ENCODE results near the gene VAC14.
"Not testable (repeated sequence)": the region's sequence is repeated elsewhere in the genome, so short reads cannot be mapped to it uniquely, and the experiment has no call there.

Gene VAC14

DNA sequence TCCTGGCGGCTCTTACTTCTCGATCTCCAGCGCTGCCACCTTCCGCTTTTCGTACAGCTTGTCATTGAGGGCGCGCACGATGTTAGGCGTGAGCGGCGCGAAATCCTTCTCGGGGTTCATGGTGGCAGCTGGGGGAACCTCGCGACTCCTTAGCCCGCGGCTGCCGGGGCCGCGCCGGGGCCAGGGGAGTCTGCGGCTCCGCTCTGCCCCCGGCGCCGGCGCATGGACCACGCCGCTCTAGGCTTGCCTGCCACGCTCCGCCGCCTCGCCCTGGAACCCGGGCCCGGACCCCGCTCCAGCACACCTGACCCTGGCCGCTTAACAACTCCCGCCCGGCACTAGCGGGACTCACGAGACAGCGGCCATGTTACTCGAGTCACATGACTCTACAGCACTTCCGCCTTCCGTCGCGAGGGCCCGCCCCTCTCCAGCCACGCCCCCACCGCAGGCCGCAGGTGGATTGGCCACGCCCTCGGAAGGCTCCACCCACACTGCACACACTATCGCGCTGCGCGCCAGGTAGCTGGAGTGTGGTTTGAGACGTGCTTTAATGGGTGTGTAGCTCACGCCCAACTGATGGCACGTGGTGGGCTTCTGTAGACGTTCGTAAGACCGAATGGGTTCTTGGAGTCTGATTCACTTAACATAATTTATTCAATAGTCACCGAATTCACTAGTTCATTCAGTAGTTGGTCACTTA lies at the start of gene VAC14:
VAC14 (minus strand) TSS at position 378 of the 700 bp plus-strand sequence; CDS start at position 120, 258 bp downstream.
- DNase-seq = peak; percentile 68

DNA sequence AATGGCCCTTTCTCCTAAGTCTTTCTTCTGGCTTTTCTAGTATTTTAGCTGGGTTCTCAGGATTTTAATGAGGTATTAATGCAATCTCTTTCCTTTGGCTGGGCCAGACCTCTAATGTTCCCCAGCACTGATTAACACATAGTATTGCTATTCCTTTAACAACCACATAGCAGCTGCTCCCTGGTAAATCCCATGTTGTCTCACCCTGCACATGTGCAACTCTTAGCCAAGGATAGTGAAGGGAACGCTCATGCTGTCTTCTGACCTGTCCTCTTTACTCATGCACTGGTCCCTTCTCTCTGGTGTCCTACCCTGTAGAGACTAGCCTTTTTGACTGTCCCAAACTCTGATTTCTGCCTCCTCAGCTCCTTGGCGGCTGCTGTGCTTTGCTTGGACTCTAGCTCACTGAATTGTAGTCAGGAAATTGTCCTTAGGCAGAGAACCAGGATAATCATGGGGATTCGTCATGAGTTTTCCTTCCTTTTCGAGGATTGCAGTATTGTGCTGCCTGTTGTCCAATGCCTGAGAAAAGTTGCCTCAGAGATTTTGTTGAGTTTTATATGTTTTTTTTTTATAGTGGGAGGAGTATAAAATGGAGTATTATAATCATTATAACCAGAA lies 22.6 kb upstream of the VAC14 start:
- DNase-seq = not testable (repeated sequence)

DNA sequence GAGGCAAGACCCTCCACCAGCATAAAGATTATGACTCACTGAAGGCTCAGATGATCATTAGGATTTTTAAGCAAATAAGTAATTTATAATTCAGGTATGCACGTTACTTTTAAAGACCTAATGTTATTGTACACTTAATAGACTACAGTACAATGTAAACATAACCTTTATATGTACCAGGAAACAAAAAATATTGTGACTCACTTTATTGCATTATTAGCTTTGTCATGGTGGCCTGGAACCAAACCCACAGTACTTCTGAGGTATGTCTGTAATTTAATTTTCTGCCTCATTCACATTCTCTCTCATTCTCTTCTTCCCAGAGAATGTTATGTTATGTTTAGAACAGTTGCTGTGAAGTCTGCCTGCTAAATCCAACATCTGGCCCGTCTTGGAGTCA lies 21.8 kb upstream of the VAC14 start:
- not testable (repeated sequence) for DNase-seq

DNA sequence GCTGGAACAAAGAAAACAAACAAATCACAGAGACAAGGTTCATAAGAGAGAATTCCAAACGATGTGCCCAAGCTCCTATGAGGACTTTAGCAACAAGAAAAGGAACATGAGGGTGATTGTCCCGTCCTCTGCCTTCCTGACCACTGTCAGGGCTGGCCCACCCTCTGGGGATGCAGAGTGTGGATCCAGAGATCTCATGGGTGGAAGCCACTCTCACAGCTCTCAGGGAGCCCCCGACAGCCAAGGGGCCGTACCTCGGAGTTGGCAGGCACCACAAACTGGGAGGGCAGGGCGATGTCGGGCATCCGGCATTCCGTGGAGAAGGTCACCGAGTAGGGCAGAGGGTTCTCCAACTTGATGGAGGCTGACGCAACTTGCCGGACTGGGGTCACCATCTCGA lies 17.1 kb upstream of the VAC14 start:
- DNase-seq = not testable (repeated sequence)

GRCh38 chr16:70809392-70810060 lies 8.6 kb upstream of the VAC14 start:
- no peak for DNase-seq

GRCh38 chr16:70808371-70808770 lies 7.4 kb upstream of the VAC14 start:
- DNase-seq = no peak

- DNase-seq = no peak
These were observed 4.8 kb upstream of the VAC14 start for GRCh38 chr16:70805787-70806186.

GRCh38 chr16:70805380-70805779 lies 4.4 kb upstream of the VAC14 start:
- DNase-seq = no peak

GRCh38 chr16:70804734-70805169 lies 3.8 kb upstream of the VAC14 start:
- DNase-seq = no peak

DNA sequence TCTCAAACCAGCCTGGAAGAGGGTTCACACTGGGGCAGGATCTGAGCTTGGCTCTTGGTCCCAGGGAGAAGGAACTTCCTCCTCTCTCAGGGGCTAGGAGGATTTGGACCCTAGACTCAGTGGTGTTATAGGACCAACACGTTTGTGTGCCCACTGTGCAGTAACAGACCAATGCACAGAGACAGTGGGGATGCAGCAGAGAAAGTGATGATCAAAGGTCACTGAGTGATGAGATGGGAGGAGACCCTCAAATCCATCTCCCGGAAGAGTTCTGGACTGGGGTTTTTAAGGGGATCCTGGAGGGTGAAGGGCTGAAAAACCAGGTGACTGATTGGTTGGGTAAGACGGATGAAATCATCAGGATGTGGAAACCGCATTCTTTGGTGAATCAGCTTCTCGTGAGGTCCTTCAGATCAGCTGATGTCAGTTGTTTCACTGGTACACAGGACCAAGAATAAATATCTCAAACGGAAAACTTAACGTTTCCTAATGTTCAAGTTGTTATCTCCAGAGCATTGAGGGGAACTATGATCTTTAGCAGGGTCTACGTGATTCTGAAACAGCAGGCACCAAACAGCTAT lies 3.3 kb upstream of the VAC14 start:
- DNase-seq = peak; percentile 6

DNA sequence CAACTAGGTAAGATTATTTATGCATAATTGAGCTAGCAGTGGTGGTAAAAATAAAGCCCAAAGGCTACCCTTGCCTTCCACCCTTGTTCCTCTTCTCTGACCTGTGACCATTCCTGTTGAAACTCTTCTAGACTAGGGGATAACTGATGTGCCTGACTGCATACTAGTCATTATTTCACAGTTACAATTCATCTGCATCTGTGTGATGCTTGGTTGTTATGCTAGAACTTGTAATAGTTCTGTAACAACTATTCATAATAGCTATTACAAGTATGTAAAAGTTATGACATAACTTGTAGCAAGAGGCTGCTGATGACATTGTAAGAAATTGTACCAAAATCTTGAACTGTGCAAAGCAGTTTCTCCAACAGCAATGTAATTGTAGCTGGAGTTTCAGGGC lies 2.4 kb upstream of the VAC14 start:
- DNase-seq = no peak

- no peak for DNase-seq
These were observed 653 bp upstream of the VAC14 start for GRCh38 chr16:70801611-70802010.

DNA sequence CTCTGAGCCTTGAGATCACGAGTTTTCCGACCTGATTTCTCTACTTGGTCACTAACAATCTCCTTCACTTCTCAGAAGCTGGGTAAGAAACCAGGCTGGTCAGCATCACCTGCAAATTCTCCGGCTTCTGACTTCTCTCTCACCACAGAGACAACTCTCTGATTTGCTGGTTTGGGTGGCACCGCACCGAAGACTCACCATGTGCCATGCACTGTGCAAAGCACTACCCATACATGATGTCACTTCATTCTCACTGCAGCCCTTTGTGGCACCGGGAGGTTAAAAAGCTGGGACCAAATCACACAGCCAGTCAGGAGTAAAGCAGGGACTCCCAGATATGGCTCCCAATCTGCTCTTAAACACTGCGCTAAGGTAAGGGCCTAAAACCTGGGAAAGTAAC lies 647 bp downstream of the VAC14 start:
- no peak for DNase-seq

- DNase-seq = no peak
These were observed 4.7 kb downstream of the VAC14 start for GRCh38 chr16:70796301-70796700.

DNA sequence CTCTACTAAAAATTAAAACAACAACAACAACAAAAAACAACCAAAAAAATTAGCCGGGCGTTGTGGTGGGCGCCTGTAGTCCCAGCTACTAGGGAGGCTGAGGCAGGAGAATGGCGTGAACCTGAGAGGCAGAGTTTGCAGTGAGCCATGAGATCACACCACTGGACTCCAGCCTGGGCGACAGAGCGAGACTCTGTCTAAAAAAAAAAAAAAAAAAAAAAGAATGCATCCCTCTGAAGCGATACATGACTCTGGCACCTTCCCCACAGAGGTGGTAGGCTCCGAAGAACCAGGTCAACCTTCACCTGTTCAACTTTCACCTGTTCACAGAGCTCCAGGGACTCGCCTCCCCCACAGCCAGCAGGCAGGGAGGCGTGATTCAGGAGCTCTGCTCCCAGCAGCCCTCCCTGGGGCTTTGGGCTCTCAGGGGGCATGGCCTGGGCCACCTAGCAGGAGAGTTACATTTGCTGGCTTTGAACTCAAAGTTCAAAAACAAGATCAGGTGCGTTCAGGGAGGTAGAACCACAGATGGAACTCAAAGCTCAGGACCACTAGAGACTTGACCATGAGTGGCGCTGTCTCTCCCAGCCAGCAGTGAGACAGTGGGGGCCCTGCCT lies 5.6 kb downstream of the VAC14 start:
- DNase-seq = no peak

DNA sequence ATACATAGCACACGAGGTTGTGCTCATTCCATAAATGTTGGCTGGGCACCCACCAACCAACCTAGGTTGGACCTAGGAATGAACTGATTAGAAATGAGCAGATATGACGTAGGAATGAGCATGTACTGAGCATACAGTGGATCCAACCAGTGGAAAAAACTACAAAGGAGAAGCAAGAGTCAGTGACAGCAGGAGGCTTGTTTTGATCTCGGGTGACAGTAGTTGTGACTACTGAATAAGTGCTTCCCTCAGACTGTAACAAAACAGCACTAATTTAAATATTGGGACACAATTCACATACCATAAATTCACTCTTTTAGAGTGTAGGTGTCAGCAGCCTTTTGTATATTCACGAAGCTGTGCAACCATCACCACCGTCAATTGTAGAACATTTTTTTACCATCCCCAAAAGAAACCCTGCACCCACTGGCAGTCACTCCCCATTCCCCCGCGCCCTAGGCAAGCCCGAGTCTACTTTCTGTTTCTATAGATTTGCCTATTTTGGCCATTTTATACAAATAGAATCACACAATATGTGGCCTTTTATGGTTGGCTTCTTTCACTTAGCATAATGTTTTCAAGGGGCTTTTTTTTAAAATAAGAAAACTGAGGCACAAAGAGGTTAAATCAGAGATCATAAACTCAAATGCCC lies 7.0 kb downstream of the VAC14 start:
- DNase-seq = no peak

DNA sequence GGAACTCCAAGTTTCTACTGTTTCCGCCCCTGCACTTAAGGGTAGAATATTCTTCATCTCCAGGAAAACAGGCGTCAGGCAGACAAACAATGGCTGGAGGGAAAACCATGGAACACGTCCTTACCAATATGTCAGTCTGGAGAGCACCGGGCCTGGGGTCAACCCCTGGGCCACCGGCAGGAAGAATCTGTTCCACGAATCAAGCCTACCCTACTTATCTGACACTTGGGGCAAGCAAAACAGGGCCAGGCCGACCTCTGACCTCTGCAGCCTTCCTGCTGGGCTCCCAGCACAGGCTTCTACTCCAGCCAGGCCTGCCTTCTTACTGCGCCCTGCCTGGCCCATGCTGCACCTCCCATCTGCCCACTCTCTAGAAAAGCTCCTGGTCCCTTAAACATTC lies 10.1 kb downstream of the VAC14 start:
- no peak for DNase-seq

DNA sequence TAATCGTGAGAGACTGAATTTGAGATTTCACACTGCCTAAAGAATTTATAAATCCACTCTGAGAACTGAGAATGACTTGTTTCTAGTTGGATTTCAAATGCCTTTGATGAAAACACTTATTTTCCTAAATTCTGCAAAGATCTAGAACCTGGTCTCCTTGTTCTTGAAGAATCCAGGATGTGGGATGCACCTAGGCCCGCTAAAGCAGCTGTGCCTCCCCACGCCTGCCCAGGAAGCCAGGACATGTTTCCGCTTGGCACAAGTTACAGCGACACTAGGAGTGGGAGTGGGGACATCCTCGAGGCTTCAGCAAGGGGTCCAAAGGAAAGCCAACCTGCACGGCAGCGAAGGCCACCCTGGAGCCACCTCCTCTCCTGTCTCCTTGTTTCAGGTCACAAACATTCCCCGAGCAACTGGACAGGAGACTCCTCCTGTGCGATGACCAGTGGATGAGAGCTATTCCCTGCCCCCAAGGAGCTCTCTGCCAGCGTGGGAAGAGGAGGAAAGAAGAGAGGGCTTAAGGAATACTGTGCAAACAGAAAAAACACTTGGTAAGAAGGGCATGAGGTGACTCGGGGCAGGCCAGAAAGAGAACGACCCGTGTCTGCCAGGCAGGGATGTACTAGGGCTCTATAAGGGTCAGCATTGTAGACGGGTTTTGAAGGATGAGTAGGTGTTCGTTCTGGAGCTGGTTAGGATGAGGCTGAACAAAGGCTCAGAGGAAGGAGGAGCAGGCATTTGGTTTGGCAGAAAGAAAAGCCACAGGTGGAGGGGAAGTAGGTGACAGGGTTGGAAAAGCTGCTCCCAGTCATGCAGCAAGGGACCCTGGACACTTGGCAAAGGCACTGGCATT lies 11.1 kb downstream of the VAC14 start:
- no peak for DNase-seq

DNA sequence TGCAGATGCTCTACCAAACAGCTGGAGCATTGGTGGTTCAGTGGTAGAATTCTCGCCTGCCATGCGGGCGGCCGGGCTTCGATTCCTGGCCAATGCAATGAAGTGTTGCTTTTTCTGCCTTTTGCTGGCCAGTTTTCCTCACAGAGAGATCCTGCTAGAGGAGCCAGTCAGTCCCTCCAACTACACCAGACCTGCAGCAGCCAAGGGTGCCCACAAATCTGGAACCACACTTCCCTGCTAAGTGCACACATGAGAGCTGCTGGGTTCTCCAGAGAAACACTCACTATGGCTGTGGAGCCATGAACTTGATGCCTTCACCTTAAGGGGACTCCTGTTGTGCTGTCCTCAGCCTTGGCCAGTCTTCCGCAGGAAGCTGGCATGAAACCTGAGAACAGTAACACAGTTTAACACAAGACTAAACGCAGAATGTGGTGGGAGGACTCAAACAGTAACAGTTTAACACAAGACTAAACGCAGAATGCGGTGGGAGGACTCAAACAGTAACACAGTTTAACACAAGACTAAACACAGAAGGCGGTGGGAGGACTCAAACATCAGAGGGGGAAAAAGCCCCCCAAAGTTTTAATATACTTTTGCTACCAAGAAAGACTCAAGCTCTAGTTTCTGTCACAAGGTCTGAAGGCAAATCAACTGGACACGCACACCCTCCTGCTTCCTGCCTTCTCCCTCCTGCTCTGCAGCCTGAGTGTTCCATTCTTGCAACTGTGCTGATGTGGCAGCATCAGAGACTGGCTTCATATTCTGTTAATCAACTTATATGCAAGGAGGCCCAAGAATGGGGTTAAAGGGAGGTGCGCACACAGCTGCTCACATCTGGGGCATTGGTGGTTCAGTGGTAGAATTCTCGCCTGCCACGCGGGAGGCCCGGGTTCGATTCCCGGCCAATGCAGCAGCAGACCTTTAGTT lies 12.0 kb downstream of the VAC14 start:
- DNase-seq = no peak

- DNase-seq = no peak
These were observed 14.8 kb downstream of the VAC14 start for GRCh38 chr16:70786020-70786755.
